Heart left ventricle (tissue), 16 donors: ENCODE measurements around the gene ACIN1. TPM values are rescaled to one million over a fixed set of nuclear protein-coding genes. Genes with fewer than 3 reads are reported as not detected.
A peak's percentile ranks its signal among the peaks of the same experiment; 100 is the strongest.

Experiments
- ATAC-seq, 4 donors: fragments of 200-7000 bp; cut with Tn5 transposase; one replicate each; pipeline ENCODE4 v1.9.1; 2020 to 2022; ENCODE audit warnings: moderate library complexity in 4 of 4, mild to moderate bottlenecking in 3 of 4, moderate number of reproducible peaks in 1 of 4
- DNase-seq, 5 donors: peaks; one replicate each; pipeline ENCODE4 v3.0.0-alpha.2; 2020
- H3K27ac ChIP-seq, 12 donors: fragments of 200-600 bp; sonication (generic) in 4 of 12; one replicate each; pipeline versions ENCODE4 v1.5.0 to v1.8.0; 2016 to 2022; ENCODE audit warnings: mild to moderate bottlenecking in 2 of 12
- H3K27me3 ChIP-seq, 9 donors: fragments of 200-600 bp; sonication (generic) in 2 of 9; one replicate each; pipeline versions ENCODE4 v1.5.1 to v1.8.0; 2016 to 2022; ENCODE audit warnings: mild to moderate bottlenecking in 3 of 9
- H3K36me3 ChIP-seq, 9 donors: fragments of 200-600 bp; sonication (generic) in 2 of 9; one replicate each; pipeline versions ENCODE4 v1.5.0 to v1.8.0; 2018 to 2022; ENCODE audit warnings: mild to moderate bottlenecking in 2 of 9
- H3K4me1 ChIP-seq, 12 donors: fragments of 200-600 bp; sonication (generic) in 4 of 12; one replicate each; pipeline versions ENCODE4 v1.5.0 to v1.8.0; 2016 to 2022; ENCODE audit warnings: mild to moderate bottlenecking in 3 of 12
- H3K4me3 ChIP-seq, 12 donors: fragments of 200-600 bp; sonication (generic) in 4 of 12; one replicate each; pipeline versions ENCODE4 v1.5.0 to v1.8.0; 2017 to 2022; ENCODE audit warnings: mild to moderate bottlenecking in 9 of 12, moderate library complexity in 4 of 12
- H3K9me3 ChIP-seq, 12 donors: fragments of 200-600 bp; sonication (generic) in 4 of 12; one replicate each; pipeline versions ENCODE4 v1.5.0 to v1.8.0; 2016 to 2022; ENCODE audit warnings: mild to moderate bottlenecking in 1 of 12
- CTCF ChIP-seq, 12 donors: fragments of 200-600 bp; sonication (generic) in 4 of 12; IDR thresholded peaks; one replicate each; pipeline versions ENCODE4 v1.5.0 to v1.8.0; 2018 to 2022; ENCODE audit warnings: antibody characterized with exemption in 12 of 12, mild to moderate bottlenecking in 5 of 12
- POLR2A ChIP-seq, 2 donors: fragments of 450-650 bp; IDR thresholded peaks; one replicate each; pipeline ENCODE4 v1.6.1; 2017; ENCODE audit warnings: antibody characterized with exemption in 2 of 2, mild to moderate bottlenecking in 2 of 2, moderate library complexity in 2 of 2
- WGBS, 4 donors: extraction: QIAGEN DNeasy Blood & Tissue Kit in 2 of 4; methylation state at CpG; one replicate each; pipeline versions ENCODE4 v1.1.5 to v1.1.7; 2013 to 2018; 5-methylcytosine and 5-hydroxymethylcytosine counted together
- intact Hi-C, 10 donors: fragments of 100-400 bp; cut with DNase I; formaldehyde crosslinking; loops; one replicate each; pipeline versions ENCODE4 v1.11.1 to v1.14.2; 2022
- polyA plus RNA-seq, 2 donors: library from polyadenylated mRNA; stranded (reverse); fragments of 200-250 nt; gene quantifications; one replicate each; pipeline ENCODE4 v1.2.3, GENCODE V29; 2013
- total RNA-seq, 9 donors: library from RNA; depleted of rRNA in 2 of 9; stranded (reverse); fragments of >200 nt in 2 of 9; fragmentation: NEBNext Ultra II Directional in 3 of 9; extraction: Animal tissue kit (Norgen Biotek cat#: 25700) in 3 of 9; gene quantifications; one replicate each; pipeline versions ENCODE4 v1.1.0 to v1.2.4, GENCODE V29; 2016 to 2023
- donor health status: ischemic (EF 13 %, LVEDD 7.1; RV severe dilation, severe dysfunction).
- donor health status: healthy with polysubstance abuse.
- donor health status: DM: no; HTN: yes; CAD: no.
- donor health status: DM: no; HTN: no; CAD: no.
- donor health status: ischemic (EF 25% LVEDD 6.9; RV normal size, moderate dysfunction).
- donor health status: ischemic (EF 25% LVEDD 5.7; RV mildly dilated, moderate dysfunction).
- donor health status: healthy.
- donor health status: DM: yes; HTN: yes; CAD: no.
- donor health status: ischemic (EF 35%, LVEDD 5.7; RV mildly dilated, moderate dysfunction).
- donor health status: nonischemic (EF 11% LVEDD 7.7; RV severe dilation, severe dysfunction).
- donor health status: DM: yes; HTN: yes; CAD: no.
- donor health status: PGD.
- donor health status: ischemic (EF 29% LVEDD 5.4; RV normal size, mild dysfunction).
- donor health status: nonischemic (EF 23%, LVEDD 6.1; RV moderate dilation, normal function).

The ACIN1 gene
- total and polyA plus RNA-seq, 11 donors, result 42.0 to 91.2 (median 65.6) TPM

- H3K36me3 ChIP-seq, result peaks cover 0 to 87% (median 84%) of the 10 kb centered on the region in 9 donors
- no peak for TF ChIP-seq POLR2A (IDR thresholded peaks at IDR 0.05)
- no peak for TF ChIP-seq CTCF (IDR thresholded peaks at IDR 0.05)
- WGBS, 4 donors, result 72 to 90% (median 85%) methylated on average over 12 of the region's 12 CpGs
- H3K4me3 ChIP-seq, result no peak overlapping the region
- no peak overlapping the region for H3K27ac ChIP-seq
- DNase-seq, result no peak
- intact Hi-C loops, result loop anchor here in 1 of 10 donors (10.0 kb wide), 1 partner anchor 215 kb away; the partner anchor contains the start of genes BCL2L2 and PPP1R3E
- peaks cover 0 to 46% (median 31%) of the 10 kb centered on the region in 12 donors for H3K4me1 ChIP-seq
- ATAC-seq, result no peak
- no peaks in the 10 kb centered on the region for H3K9me3 ChIP-seq
- H3K27me3 ChIP-seq, result no peaks in the 10 kb centered on the region
Observed at GRCh38 chr14:23089498-23090253, 5.3 kb downstream of the ACIN1 start.

- Histone ChIP-seq H3K36me3 (peaks cover 0 to 100% (median 100%) of the 10 kb centered on the region in 9 donors), H3K9me3 (no peaks in the 10 kb centered on the region), H3K4me1 (peaks cover 0 to 23% (median 10%) of the 10 kb centered on the region in 12 donors), H3K4me3 (no peak overlapping the region), H3K27me3 (no peaks in the 10 kb centered on the region), H3K27ac (no peak overlapping the region)
- TF ChIP-seq CTCF (IDR thresholded peaks at IDR 0.05) (no peak), POLR2A (IDR thresholded peaks at IDR 0.05) (no peak)
- 78 to 86% (median 85%) methylated on average over 1 of the region's 1 CpG for WGBS, 4 donors
- ATAC-seq, result peak in 1 of 4 donors; percentile 38
- intact Hi-C loops, result no loop called here
- DNase-seq, result no peak
Observed at GRCh38 chr14:23086565-23086964, 8.4 kb downstream of the ACIN1 start.

GRCh38 chr14:23085458-23085857, 9.5 kb downstream of the ACIN1 start:
- Histone ChIP-seq H3K4me1 (peaks cover 0 to 20% (median 7%) of the 10 kb centered on the region in 12 donors), H3K27me3 (no peaks in the 10 kb centered on the region), H3K27ac (no peak overlapping the region), H3K9me3 (no peaks in the 10 kb centered on the region), H3K4me3 (no peak overlapping the region), H3K36me3 (peaks cover 0 to 100% (median 100%) of the 10 kb centered on the region in 9 donors)
- DNase-seq (no peak), ATAC-seq (no peak)
- intact Hi-C loops, result no loop called here
- WGBS, 4 donors, result 78 to 83% (median 79%) methylated on average over 3 of the region's 3 CpGs
- TF ChIP-seq POLR2A (IDR thresholded peaks at IDR 0.05), result no peak
- no peak for TF ChIP-seq CTCF (IDR thresholded peaks at IDR 0.05)

- DNase-seq (no peak), ATAC-seq (no peak)
- Histone ChIP-seq H3K4me3 (no peak overlapping the region), H3K9me3 (no peaks in the 10 kb centered on the region), H3K36me3 (peaks cover 0 to 100% (median 100%) of the 10 kb centered on the region in 9 donors), H3K27me3 (no peaks in the 10 kb centered on the region), H3K4me1 (peaks cover 0 to 39% (median 6%) of the 10 kb centered on the region in 12 donors), H3K27ac (peak overlapping the region in 1 of 12 donors; percentile 88)
- intact Hi-C loops, result no loop called here
- TF ChIP-seq CTCF (IDR thresholded peaks at IDR 0.05) (no peak), POLR2A (IDR thresholded peaks at IDR 0.05) (no peak)
- 63 to 79% (median 68%) methylated on average over 1 of the region's 1 CpG for WGBS, 4 donors
Observed at GRCh38 chr14:23080474-23080873, 14.5 kb downstream of the ACIN1 start.
